GM21360 (cell line): ENCODE measurements around the gene SFRP2.

Experiments
- ATAC-seq: cut with Tn5 transposase; IDR thresholded peaks from one replicate; pipeline ENCODE4 v1.9.1; 2021; ENCODE audit warnings: mild to moderate bottlenecking, moderate library complexity; ENCODE audit not compliant: unreplicated experiment

Gene SFRP2

GRCh38 chr4:153798420-153798819 is 9.5 kb upstream of the SFRP2 start:
- ATAC-seq, result no peak

- no peak for ATAC-seq
Observed at GRCh38 chr4:153794006-153794405, 5.1 kb upstream of the SFRP2 start.

- ATAC-seq, result no peak
Observed at GRCh38 chr4:153792618-153793247, 3.9 kb upstream of the SFRP2 start.

GRCh38 chr4:153791746-153792617 is 3.1 kb upstream of the SFRP2 start:
- no peak for ATAC-seq

- ATAC-seq, result no peak
Observed at GRCh38 chr4:153790962-153791551, 2.2 kb upstream of the SFRP2 start.

- ATAC-seq, result no peak
Observed at GRCh38 chr4:153790500-153790865, 1.6 kb upstream of the SFRP2 start.

GRCh38 chr4:153789741-153790499 is 1.0 kb upstream of the SFRP2 start:
- no peak for ATAC-seq

- ATAC-seq, result no peak
Observed at GRCh38 chr4:153788051-153788412, 851 bp downstream of the SFRP2 start.

- ATAC-seq, result no peak
Observed at GRCh38 chr4:153787575-153787974, 1.3 kb downstream of the SFRP2 start.

GRCh38 chr4:153787061-153787560 is 1.8 kb downstream of the SFRP2 start:
- no peak for ATAC-seq

- no peak for ATAC-seq
Observed at GRCh38 chr4:153785910-153786721, 2.8 kb downstream of the SFRP2 start.

GRCh38 chr4:153784166-153784699 is 4.7 kb downstream of the SFRP2 start:
- ATAC-seq, result no peak

- ATAC-seq, result no peak
Observed at GRCh38 chr4:153782581-153782980, 6.3 kb downstream of the SFRP2 start.

GRCh38 chr4:153781717-153782416 is 7.0 kb downstream of the SFRP2 start:
- no peak for ATAC-seq

- no peak for ATAC-seq
Observed at GRCh38 chr4:153781280-153781679, 7.6 kb downstream of the SFRP2 start.

GRCh38 chr4:153780876-153781275 is 8.0 kb downstream of the SFRP2 start:
- peak; percentile 87 for ATAC-seq

GRCh38 chr4:153780221-153780620 is 8.7 kb downstream of the SFRP2 start:
- no peak for ATAC-seq

GRCh38 chr4:153778383-153778782 is 10.5 kb downstream of the SFRP2 start:
- ATAC-seq, result no peak

- ATAC-seq, result no peak
Observed at GRCh38 chr4:153777421-153777820, 11.5 kb downstream of the SFRP2 start.
